Keratinocyte (primary cell): Measurements from ENCODE around the gene ELAVL4. TPM values are rescaled to one million over a fixed set of nuclear protein-coding genes. Genes with fewer than 3 reads are reported as not detected.

Experiments
- DNase-seq: peaks from one replicate; pipeline ENCODE4 v3.0.0-alpha.2; 2011; ENCODE audit warnings: low read depth, missing footprints, low spot score
- FAIRE-seq: peaks from 2 replicates; lab custom pipeline; 2011; peaks lifted over from hg19 to GRCh38; lab: Jason Lieb, UNC
- H2AFZ ChIP-seq: 2 replicates; pipeline ENCODE4 v1.6.0; 2012; ENCODE audit warnings: low read length, control low read depth, inconsistent platforms; ENCODE audit not compliant: control insufficient read depth
- H3K27ac ChIP-seq: 2 replicates; pipeline ENCODE4 v1.5.1; 2011; ENCODE audit warnings: low read length; ENCODE audit not compliant: control insufficient read depth, insufficient read depth
- H3K27me3 ChIP-seq: 3 replicates; pipeline ENCODE4 v1.6.0; 2011; ENCODE audit warnings: low read length; ENCODE audit not compliant: control insufficient read depth, insufficient read depth; ENCODE audit errors: extremely low read depth
- H3K36me3 ChIP-seq, 2 experiments: 2 replicates in 1 of 2; 3 replicates in 1 of 2; pipeline ENCODE4 v1.5.1; 2011; ENCODE audit warnings: low read length in 2 of 2, mild to moderate bottlenecking in 1 of 2; ENCODE audit not compliant: control insufficient read depth in 2 of 2, insufficient read depth in 2 of 2; ENCODE audit errors: extremely low read depth in 1 of 2
- H3K4me1 ChIP-seq: 3 replicates; pipeline ENCODE4 v1.5.1; 2011; ENCODE audit warnings: low read length; ENCODE audit not compliant: control insufficient read depth, insufficient read depth; ENCODE audit errors: extremely low read depth
- H3K4me2 ChIP-seq: 3 replicates; pipeline ENCODE4 v1.6.0; 2011; ENCODE audit warnings: low read depth, low read length; ENCODE audit not compliant: control insufficient read depth, insufficient read depth; ENCODE audit errors: extremely low read depth
- H3K4me3 ChIP-seq, 3 experiments: fragments of 200-600 bp in 1 of 3; sonication (generic) in 1 of 3; 2 replicates in 2 of 3; 3 replicates in 1 of 3; pipeline ENCODE4 v1.5.1; 2011 to 2016; ENCODE audit warnings: low read length in 3 of 3, mild to moderate bottlenecking in 3 of 3, control low read depth in 2 of 3, inconsistent platforms in 1 of 3, low read depth in 1 of 3, mixed read lengths in 1 of 3, mixed run types in 1 of 3, moderate library complexity in 1 of 3; ENCODE audit not compliant: control insufficient read depth in 2 of 3, insufficient read depth in 2 of 3; ENCODE audit errors: extremely low read depth in 1 of 3
- H3K79me2 ChIP-seq: 2 replicates; pipeline ENCODE4 v1.6.0; 2012; ENCODE audit warnings: low read length; ENCODE audit not compliant: control insufficient read depth, insufficient read depth
- H3K9ac ChIP-seq: 3 replicates; pipeline ENCODE4 v1.6.0; 2011; ENCODE audit warnings: low read length; ENCODE audit not compliant: control insufficient read depth, insufficient read depth; ENCODE audit errors: extremely low read depth
- H3K9me1 ChIP-seq: 3 replicates; pipeline ENCODE4 v1.6.0; 2011; ENCODE audit warnings: low read length; ENCODE audit not compliant: control insufficient read depth, insufficient read depth; ENCODE audit errors: extremely low read depth
- H3K9me3 ChIP-seq: 2 replicates; pipeline ENCODE4 v1.5.1; 2012; ENCODE audit warnings: low read depth, low read length; ENCODE audit not compliant: control insufficient read depth
- H4K20me1 ChIP-seq: 3 replicates; pipeline ENCODE4 v1.6.0; 2011; ENCODE audit warnings: low read length; ENCODE audit not compliant: control insufficient read depth, insufficient read depth; ENCODE audit errors: extremely low read depth
- CTCF ChIP-seq, 3 experiments: IDR thresholded peaks in 1 of 3; conservative IDR thresholded peaks in 1 of 3; optimal IDR thresholded peaks in 1 of 3; 2 replicates in 2 of 3; 3 replicates in 1 of 3; pipeline versions ENCODE3 to v1.5.1; 2011; ENCODE audit warnings: low read length in 3 of 3, mild to moderate bottlenecking in 3 of 3, moderate library complexity in 2 of 3, control low read depth in 1 of 3, inconsistent platforms in 1 of 3; ENCODE audit not compliant: insufficient read depth in 2 of 3; ENCODE audit errors: extremely low read depth in 1 of 3
- EZH2 ChIP-seq: IDR thresholded peaks from one replicate; pipeline ENCODE4 v1.6.1; 2012; ENCODE audit warnings: inconsistent platforms, mild to moderate bottlenecking, low read length, moderate library complexity
- dilution Hi-C: fragments of 300-500 bp; cut with MboI; formaldehyde crosslinking; loops from one replicate; pipeline ENCODE4 v1.7.0; 2020; ENCODE audit warnings: low sequenced_read_pairs; ENCODE audit not compliant: extremely low pct_ligation_motif_present
- polyA plus RNA-seq, 5 experiments: library from polyadenylated mRNA; depleted of rRNA in 3 of 5; stranded (reverse) in 3 of 5; stranded (forward) in 1 of 5; unstranded in 1 of 5; fragments of >200 nt; gene quantifications; 1 replicate in 1 of 5; 2 replicates in 3 of 5; 3 replicates in 1 of 5; pipeline versions ENCODE4 v1.2.1 to v1.2.3, GENCODE V29; 2011 to 2012; ENCODE audit warnings: missing spikeins in 2 of 5, low read depth in 1 of 5, low replicate concordance in 1 of 5

The ELAVL4 gene
- polyA plus RNA-seq, 1 donor (not counting 4 experiments of a cell fraction or from before 2014, with no cell fraction given) = not detected

DNA sequence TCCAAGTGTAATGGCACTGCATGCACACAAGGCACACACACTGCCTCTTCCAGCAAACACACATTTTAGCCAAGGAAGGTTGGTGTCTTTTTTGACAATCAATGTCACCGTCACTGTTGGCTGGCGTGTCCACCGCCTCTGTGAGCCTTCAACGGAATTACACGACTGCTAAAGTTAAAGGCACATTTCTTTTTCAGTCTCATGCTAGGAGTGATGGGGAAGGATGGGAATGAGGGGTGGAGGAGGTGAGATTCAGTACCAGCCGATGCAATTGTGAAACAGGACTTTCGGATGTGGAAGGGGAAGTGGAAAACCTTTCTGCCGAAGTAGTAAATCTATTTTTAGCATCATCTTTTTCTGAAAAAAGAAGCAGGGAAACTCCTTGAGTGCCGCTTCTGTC is 1.4 kb downstream of the ELAVL4 start:
- Histone ChIP-seq H3K36me3 (no peaks in the 10 kb centered on the region), H3K27me3 (peaks cover 3% of the 10 kb centered on the region), H2AFZ (no peak overlapping the region), H4K20me1 (no peaks in the 10 kb centered on the region), H3K4me2 (no peak overlapping the region), H3K9me3 (no peaks in the 10 kb centered on the region), H3K79me2 (no peaks in the 10 kb centered on the region), H3K9ac (no peak overlapping the region), H3K27ac (no peak overlapping the region), H3K4me1 (no peaks in the 10 kb centered on the region), H3K4me3 (no peak overlapping the region), H3K9me1 (no peaks in the 10 kb centered on the region)
- no peak for DNase-seq
- TF ChIP-seq CTCF (optimal IDR thresholded peaks at IDR 0.05 in 1 of 3, IDR thresholded peaks at IDR 0.05 in 1 of 3, conservative IDR thresholded peaks at IDR 0.05 in 1 of 3; ENCODE audit: extremely low read depth in 1 of 3, insufficient read depth in 2 of 3, low read length in 3 of 3) (no peak), EZH2 (no peak)
- dilution Hi-C loops = no loop called here
- FAIRE-seq = no peak

DNA sequence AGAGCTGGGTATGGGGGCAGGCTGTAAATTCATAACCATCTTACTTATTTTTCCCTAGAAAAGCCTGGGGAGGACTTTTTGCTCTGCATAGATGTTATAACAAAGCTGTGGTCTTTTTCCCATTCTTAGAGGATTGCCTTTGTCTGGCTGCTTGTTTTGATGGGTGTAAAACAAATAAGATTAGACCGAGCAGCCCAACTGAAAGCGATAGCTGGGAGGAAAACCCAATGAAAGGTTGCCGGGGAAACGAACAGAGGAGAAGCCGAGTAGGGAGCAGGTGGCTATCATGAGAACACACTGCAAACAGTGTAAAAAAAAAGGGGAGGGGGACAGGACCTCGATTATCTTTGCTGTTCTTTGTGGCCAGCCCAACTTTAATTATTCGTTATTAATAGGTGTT is 1.9 kb downstream of the ELAVL4 start:
- Histone ChIP-seq H3K79me2 (no peaks in the 10 kb centered on the region), H3K36me3 (no peaks in the 10 kb centered on the region), H3K4me3 (no peak overlapping the region), H4K20me1 (no peaks in the 10 kb centered on the region), H3K4me1 (no peaks in the 10 kb centered on the region), H3K9ac (no peak overlapping the region), H3K9me3 (no peaks in the 10 kb centered on the region), H3K27me3 (peaks cover 3% of the 10 kb centered on the region), H2AFZ (no peak overlapping the region), H3K27ac (no peak overlapping the region), H3K4me2 (no peak overlapping the region), H3K9me1 (no peaks in the 10 kb centered on the region)
- FAIRE-seq (no peak), DNase-seq (no peak)
- dilution Hi-C loops = no loop called here
- TF ChIP-seq CTCF (optimal IDR thresholded peaks at IDR 0.05 in 1 of 3, IDR thresholded peaks at IDR 0.05 in 1 of 3, conservative IDR thresholded peaks at IDR 0.05 in 1 of 3; ENCODE audit: extremely low read depth in 1 of 3, insufficient read depth in 2 of 3, low read length in 3 of 3) (no peak), EZH2 (no peak)
